HG02973 (cell line): ENCODE results near the gene SLC5A5.
A peak's percentile ranks its signal among the peaks of the same experiment; 100 is the strongest.
"Not testable (repeated sequence)": the region's sequence is repeated elsewhere in the genome, so short reads cannot be mapped to it uniquely, and the experiment has no call there.

ENCODE experiments used
- ATAC-seq: cut with Tn5 transposase; IDR thresholded peaks from one replicate; pipeline ENCODE4 v1.9.1; 2021; ENCODE audit warnings: moderate library complexity; ENCODE audit not compliant: unreplicated experiment

SLC5A5 gene

GRCh38 chr19:17915940-17916593 is 44.3 kb downstream of the SLC5A5 start:
- no peak for ATAC-seq

- ATAC-seq, result not testable (repeated sequence)
These were observed 46.4 kb downstream of the SLC5A5 start for GRCh38 chr19:17918151-17918550.

- ATAC-seq, result not testable (repeated sequence)
These were observed 47.4 kb downstream of the SLC5A5 start for GRCh38 chr19:17919122-17919521.

GRCh38 chr19:17920527-17920926 is 48.8 kb downstream of the SLC5A5 start:
- ATAC-seq, result no peak

GRCh38 chr19:17922138-17922537 is 50.4 kb downstream of the SLC5A5 start:
- ATAC-seq, result no peak

GRCh38 chr19:17926044-17926443 is 54.3 kb downstream of the SLC5A5 start:
- ATAC-seq, result no peak

- ATAC-seq, result no peak
These were observed 57.3 kb downstream of the SLC5A5 start for GRCh38 chr19:17929056-17929455.

GRCh38 chr19:17931532-17932191 is 59.9 kb downstream of the SLC5A5 start:
- no peak for ATAC-seq

- ATAC-seq, result peak; percentile 78
These were observed 61.0 kb downstream of the SLC5A5 start, which contains the start of gene CCDC124 for GRCh38 chr19:17932485-17933338. TSS of gene CCDC124 (plus strand) at chr19:17933015. CDS start at chr19:17936421, 3,406 bp downstream.

GRCh38 chr19:17933414-17934129 is 61.8 kb downstream of the SLC5A5 start:
- no peak for ATAC-seq

GRCh38 chr19:17936379-17936778 is 64.6 kb downstream of the SLC5A5 start:
- no peak for ATAC-seq

GRCh38 chr19:17937371-17937900 is 65.7 kb downstream of the SLC5A5 start:
- ATAC-seq, result no peak

GRCh38 chr19:17938092-17938845 is 66.5 kb downstream of the SLC5A5 start:
- ATAC-seq, result no peak

- ATAC-seq, result no peak
These were observed 70.4 kb downstream of the SLC5A5 start for GRCh38 chr19:17942181-17942580.

- ATAC-seq, result no peak
These were observed 71.0 kb downstream of the SLC5A5 start for GRCh38 chr19:17942582-17943273.

GRCh38 chr19:17943274-17944221 is 71.8 kb downstream of the SLC5A5 start:
- ATAC-seq, result no peak

GRCh38 chr19:17944301-17944700 is 72.6 kb downstream of the SLC5A5 start:
- ATAC-seq, result no peak
